Transverse colon (tissue), 4 donors: ENCODE data around the gene KCNK5. TPM values are rescaled to one million over a fixed set of nuclear protein-coding genes. Genes with fewer than 3 reads are reported as not detected.

Experiments used
- DNase-seq: peaks from one replicate; pipeline ENCODE4 v3.0.0-alpha.2; 2019
- H3K27ac ChIP-seq, 4 donors: fragments of 200-600 bp; sonication (generic); 2 replicates each; pipeline ENCODE4 v1.5.1; 2016 to 2018; ENCODE audit warnings: inconsistent platforms in 4 of 4
- H3K27me3 ChIP-seq: fragments of 200-600 bp; sonication (generic); 2 replicates; pipeline ENCODE4 v1.5.1; 2017; ENCODE audit warnings: inconsistent platforms
- H3K36me3 ChIP-seq, 4 donors: fragments of 200-600 bp; sonication (generic); 2 replicates each; pipeline ENCODE4 v1.5.1; 2017 to 2019; ENCODE audit warnings: inconsistent platforms in 4 of 4
- H3K4me1 ChIP-seq, 4 donors: fragments of 200-600 bp; sonication (generic); 2 replicates each; pipeline ENCODE4 v1.5.1; 2017 to 2020; ENCODE audit warnings: inconsistent platforms in 4 of 4
- H3K4me3 ChIP-seq, 4 donors: fragments of 200-600 bp; sonication (generic); 1 replicate in 1 of 4; 2 replicates in 3 of 4; pipeline versions ENCODE4 v1.5.1 to v1.6.1; 2017 to 2019; ENCODE audit warnings: inconsistent platforms in 4 of 4
- H3K9me3 ChIP-seq, 2 donors: fragments of 200-600 bp; sonication (generic); 2 replicates each; pipeline ENCODE4 v1.5.1; 2017 to 2019; ENCODE audit warnings: inconsistent platforms in 2 of 2
- CTCF ChIP-seq, 5 experiments: fragments of 200-600 bp in 3 of 5; fragments of 450-650 bp in 2 of 5; sonication (generic) in 3 of 5; IDR thresholded peaks; 1 replicate in 2 of 5; 2 replicates in 3 of 5; pipeline ENCODE4 v1.5.1; 2016 to 2017; ENCODE audit warnings: antibody characterized with exemption in 5 of 5, inconsistent platforms in 3 of 5, mild to moderate bottlenecking in 2 of 5, moderate library complexity in 1 of 5
- EP300 ChIP-seq: sonication (generic); formaldehyde crosslinking; IDR thresholded peaks from one replicate; pipeline ENCODE4 v1.6.1; 2017; ENCODE audit warnings: antibody characterized with exemption, low read depth
- POLR2A ChIP-seq: fragments of 450-650 bp; IDR thresholded peaks from one replicate; pipeline ENCODE4 v1.6.1; 2016; ENCODE audit warnings: antibody characterized with exemption, mild to moderate bottlenecking, moderate library complexity
- POLR2AphosphoS5 ChIP-seq, 3 donors: sonication (generic); formaldehyde crosslinking; IDR thresholded peaks; one replicate each; pipeline ENCODE4 v1.6.1; 2016; ENCODE audit warnings: antibody characterized with exemption in 3 of 3
- WGBS, 2 donors: methylation state at CpG; one replicate each; pipeline ENCODE4 v1.1.5; 2018; ENCODE audit warnings: low coverage in 1 of 2; 5-methylcytosine and 5-hydroxymethylcytosine counted together
- in situ Hi-C, 4 donors: fragments of 200-750 bp; cut with MboI; loops; one replicate each; pipeline versions ENCODE4 v1.15.0 to v1.15.1; 2017; ENCODE audit warnings: low sequenced_read_pairs in 3 of 4, low pct_ligation_motif_present in 1 of 4, low pct_unique_long_range_greater_than_20kb in 1 of 4
- intact Hi-C: fragments of 100-400 bp; cut with DNase I; formaldehyde crosslinking; loops from one replicate; pipeline ENCODE4 v1.15.1; 2023; ENCODE audit warnings: low total_unique reads
- total RNA-seq, 4 donors: library from RNA; depleted of rRNA; stranded (reverse); fragments of >200 nt; gene quantifications; one replicate each; pipeline ENCODE4 v1.1.0, GENCODE V29; 2016

KCNK5 gene
- total RNA-seq, 4 donors from 2014 or later: 9.6 to 86.0 (median 64.5) TPM

DNA sequence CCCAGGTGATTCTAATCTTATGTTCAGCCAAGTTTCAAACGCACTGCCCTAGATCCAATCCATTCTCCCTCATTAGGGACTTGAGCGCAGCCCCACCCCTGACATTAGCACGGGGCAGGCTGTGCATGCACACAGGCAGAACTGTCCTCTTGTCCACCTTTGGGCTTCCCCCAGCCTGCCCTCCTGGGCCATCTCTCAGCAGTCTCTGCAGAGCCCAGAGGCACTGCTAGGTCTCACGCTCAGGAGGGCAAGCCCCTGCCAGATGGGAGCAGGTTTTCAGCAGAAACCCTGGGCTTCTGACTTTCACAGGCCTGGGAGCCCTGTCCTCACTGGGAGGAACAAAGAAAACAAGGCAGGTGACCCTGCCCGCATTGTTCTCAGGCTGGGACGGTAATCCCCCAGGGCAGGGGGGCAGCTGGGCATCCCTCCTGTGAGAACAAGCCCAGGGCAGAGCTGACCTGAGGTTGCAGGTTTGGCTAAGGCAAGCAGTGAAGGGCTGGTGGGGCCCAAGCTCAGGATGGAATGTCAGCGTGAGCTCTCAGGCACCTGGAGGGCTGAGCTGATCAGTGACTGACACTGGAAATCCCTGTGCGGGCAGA is 24.5 kb downstream of the KCNK5 start:
- peak overlapping the region; percentile 79 to 86 (median 81) for H3K27ac ChIP-seq
- H3K27me3 ChIP-seq: no peaks in the 10 kb centered on the region
- no peaks in the 10 kb centered on the region for H3K9me3 ChIP-seq
- TF ChIP-seq CTCF (IDR thresholded peaks at IDR 0.05) (no peak), POLR2A (no peak), EP300 (no peak), POLR2AphosphoS5 (IDR thresholded peaks at IDR 0.05) (no peak)
- whole genome bisulfite sequencing, 2 donors: 83% methylated on average over 8 of the region's 8 CpGs; no CpG with 5 or more reads in 1 of the 2 donors
- intact Hi-C loops (no loop called here), in situ Hi-C loops (no loop called here)
- H3K4me1 ChIP-seq: peaks cover 18 to 74% (median 58%) of the 10 kb centered on the region in 4 donors
- no peaks in the 10 kb centered on the region for H3K36me3 ChIP-seq
- H3K4me3 ChIP-seq: no peak overlapping the region
- DNase-seq: no peak

DNA sequence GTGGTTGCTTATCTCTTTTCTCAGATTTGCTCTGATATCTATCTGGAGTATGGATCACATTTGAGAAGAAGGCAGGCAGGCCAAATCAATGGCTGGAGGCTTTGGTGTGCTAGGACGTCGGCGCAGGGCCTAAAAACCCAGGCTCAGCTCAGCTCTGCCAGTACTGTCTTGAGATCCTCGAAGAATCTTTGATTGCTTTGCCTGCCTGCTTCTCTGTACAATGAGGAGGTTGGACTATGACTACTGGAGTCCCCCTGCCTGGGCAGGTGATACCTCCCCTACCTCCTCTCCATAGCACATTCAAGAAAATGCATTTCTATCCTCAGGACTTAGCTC is 25.1 kb downstream of the KCNK5 start:
- in situ Hi-C loops (no loop called here), intact Hi-C loops (no loop called here)
- H3K9me3 ChIP-seq: no peaks in the 10 kb centered on the region
- no peaks in the 10 kb centered on the region for H3K27me3 ChIP-seq
- H3K4me1 ChIP-seq: peaks cover 15 to 71% (median 55%) of the 10 kb centered on the region in 4 donors
- no peak overlapping the region for H3K4me3 ChIP-seq
- TF ChIP-seq POLR2AphosphoS5 (IDR thresholded peaks at IDR 0.05) (no peak), POLR2A (no peak), EP300 (no peak), CTCF (IDR thresholded peaks at IDR 0.05) (no peak)
- DNase-seq: no peak
- H3K36me3 ChIP-seq: no peaks in the 10 kb centered on the region
- H3K27ac ChIP-seq: peak overlapping the region; percentile 79 to 86 (median 81)
- WGBS, 2 donors: 63% methylated on average over 4 of the region's 4 CpGs; no CpG with 5 or more reads in 1 of the 2 donors

- no peaks in the 10 kb centered on the region for H3K36me3 ChIP-seq
- in situ Hi-C loops (no loop called here), intact Hi-C loops (no loop called here)
These were observed 25.7 kb downstream of the KCNK5 start for GRCh38 chr6:39203436-39204159.

More at GRCh38 chr6:39203436-39204159, 25.7 kb downstream of the KCNK5 start:
- TF ChIP-seq POLR2AphosphoS5 (IDR thresholded peaks at IDR 0.05): peak; percentile 10 to 86 (median 67)
- TF ChIP-seq CTCF (IDR thresholded peaks at IDR 0.05): no peak
- Histone ChIP-seq H3K9me3 (no peaks in the 10 kb centered on the region), H3K27me3 (no peaks in the 10 kb centered on the region), H3K4me1 (peaks cover 12 to 66% (median 51%) of the 10 kb centered on the region in 4 donors), H3K27ac (peak overlapping the region; percentile 79 to 86 (median 81)), H3K4me3 (no peak overlapping the region)
- 67% methylated on average over 11 of the region's 12 CpGs; no CpG with 5 or more reads in 1 of the 2 donors for WGBS, 2 donors
- peak; percentile 95 for DNase-seq
